Duodenal mucosa (tissue), 2 donors: ENCODE data around the gene CSF1R.
A peak's percentile ranks its signal among the peaks of the same experiment; 100 is the strongest.

Experiments used
- H3K27ac ChIP-seq: one replicate; pipeline ENCODE4 v1.7.0; 2013; ENCODE audit warnings: low read depth, low read length
- H3K27me3 ChIP-seq, 2 donors: one replicate each; pipeline ENCODE4 v1.7.0; 2013; ENCODE audit warnings: low read length in 2 of 2, control low read depth in 1 of 2; ENCODE audit not compliant: insufficient read depth in 2 of 2, control insufficient read depth in 1 of 2
- H3K36me3 ChIP-seq, 2 donors: one replicate each; pipeline ENCODE4 v1.7.0; 2013; ENCODE audit warnings: low read length in 2 of 2, control low read depth in 1 of 2; ENCODE audit not compliant: insufficient read depth in 2 of 2, control insufficient read depth in 1 of 2
- H3K4me1 ChIP-seq, 2 donors: one replicate each; pipeline ENCODE4 v1.7.0; 2013; ENCODE audit warnings: low read length in 2 of 2, control low read depth in 1 of 2; ENCODE audit not compliant: insufficient read depth in 2 of 2, control insufficient read depth in 1 of 2
- H3K4me3 ChIP-seq, 2 donors: one replicate each; pipeline ENCODE4 v1.7.0; 2013; ENCODE audit warnings: low read length in 2 of 2, low read depth in 1 of 2
- H3K9ac ChIP-seq, 2 donors: one replicate each; pipeline ENCODE4 v1.7.0; 2013; ENCODE audit warnings: low read length in 2 of 2, low read depth in 1 of 2
- H3K9me3 ChIP-seq, 2 donors: one replicate each; pipeline ENCODE4 v1.7.0; 2013; ENCODE audit warnings: low read length in 2 of 2, control low read depth in 1 of 2; ENCODE audit not compliant: control insufficient read depth in 1 of 2

CSF1R gene

DNA sequence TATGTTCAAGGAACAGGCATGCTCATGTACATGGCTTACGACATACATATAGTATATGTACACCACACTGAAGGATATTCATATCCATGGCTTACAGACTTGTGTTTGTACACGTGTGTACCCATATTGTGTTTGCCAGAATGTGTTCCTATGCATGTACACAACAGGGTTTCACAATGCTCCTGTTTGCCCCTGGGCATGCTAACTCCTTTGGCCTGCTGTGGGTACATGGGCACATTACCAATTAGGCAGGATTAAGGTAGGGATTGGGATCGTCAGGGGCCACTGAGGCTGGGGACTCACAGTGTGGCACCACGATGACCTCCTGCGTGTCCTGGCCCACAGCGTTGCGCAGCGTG, 43.1 kb upstream of the CSF1R start:
- H3K4me3 ChIP-seq: peak overlapping the region; percentile 40 to 66
- no peak overlapping the region for H3K9ac ChIP-seq
- H3K36me3 ChIP-seq: peaks cover 4 to 6% of the 10 kb centered on the region in 2 donors
- H3K27ac ChIP-seq: no peak overlapping the region
- H3K9me3 ChIP-seq: no peaks in the 10 kb centered on the region
- no peaks in the 10 kb centered on the region for H3K27me3 ChIP-seq
- peaks cover 10 to 14% of the 10 kb centered on the region in 2 donors for H3K4me1 ChIP-seq

DNA sequence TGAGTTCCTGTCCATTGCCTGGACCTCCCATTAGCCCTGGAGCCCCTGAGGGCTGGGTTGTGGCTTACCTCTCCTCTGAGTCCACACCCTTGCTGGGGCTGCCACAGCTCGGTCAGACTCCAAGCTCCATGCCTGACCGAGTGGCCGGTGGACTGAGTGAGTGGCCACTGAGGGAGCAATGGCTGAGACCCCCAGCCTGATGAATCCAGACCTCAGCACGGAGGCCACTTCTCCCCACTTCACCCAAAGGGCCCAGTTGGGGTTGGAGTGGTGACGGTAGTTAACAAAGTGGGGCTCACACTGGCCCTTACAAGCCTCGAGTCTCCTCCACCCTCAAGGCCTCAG, 40.5 kb upstream of the CSF1R start:
- Histone ChIP-seq H3K27me3 (no peaks in the 10 kb centered on the region), H3K4me1 (peaks cover 17 to 19% of the 10 kb centered on the region in 2 donors), H3K27ac (no peak overlapping the region), H3K9ac (no peak overlapping the region), H3K9me3 (no peaks in the 10 kb centered on the region), H3K4me3 (no peak overlapping the region), H3K36me3 (peaks cover 4 to 6% of the 10 kb centered on the region in 2 donors)

DNA sequence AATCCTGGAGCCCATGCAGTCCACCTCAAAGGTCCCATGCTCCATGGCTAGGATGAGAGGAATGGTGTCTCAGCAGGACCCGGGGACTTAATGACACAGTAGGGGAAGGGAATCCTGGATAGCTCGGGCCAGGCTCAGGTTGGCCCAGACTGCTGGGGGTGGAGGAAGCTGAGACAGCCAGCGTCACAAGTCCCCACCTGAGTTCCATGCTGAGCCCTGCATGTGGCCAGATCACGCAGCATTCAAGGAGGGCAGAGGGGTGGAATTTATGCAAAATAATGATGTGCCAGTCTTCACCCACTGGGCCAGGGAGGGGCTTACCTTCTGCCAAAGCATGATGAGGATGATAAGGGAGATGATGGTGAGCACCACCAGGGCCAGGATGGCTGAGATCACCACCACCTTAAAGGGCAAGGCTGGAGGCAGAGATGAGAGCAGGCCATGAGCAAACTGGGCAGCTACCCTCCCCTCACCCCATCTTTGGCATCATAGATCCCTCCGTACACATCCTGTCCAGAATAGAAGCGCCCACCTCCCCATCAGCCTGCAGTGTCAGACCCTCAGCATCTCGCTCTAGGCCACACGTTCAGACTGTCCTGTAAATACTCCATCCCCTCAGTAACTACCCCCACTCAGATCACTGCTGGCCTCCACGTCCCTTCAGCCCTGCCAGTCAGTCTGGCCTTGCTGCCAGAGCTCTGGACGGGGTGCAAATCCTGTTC, 40.0 kb upstream of the CSF1R start:
- no peaks in the 10 kb centered on the region for H3K9me3 ChIP-seq
- H3K4me1 ChIP-seq: peaks cover 21 to 24% of the 10 kb centered on the region in 2 donors
- no peak overlapping the region for H3K9ac ChIP-seq
- H3K27me3 ChIP-seq: no peaks in the 10 kb centered on the region
- H3K36me3 ChIP-seq: peaks cover 6 to 7% of the 10 kb centered on the region in 2 donors
- H3K4me3 ChIP-seq: no peak overlapping the region
- H3K27ac ChIP-seq: no peak overlapping the region

DNA sequence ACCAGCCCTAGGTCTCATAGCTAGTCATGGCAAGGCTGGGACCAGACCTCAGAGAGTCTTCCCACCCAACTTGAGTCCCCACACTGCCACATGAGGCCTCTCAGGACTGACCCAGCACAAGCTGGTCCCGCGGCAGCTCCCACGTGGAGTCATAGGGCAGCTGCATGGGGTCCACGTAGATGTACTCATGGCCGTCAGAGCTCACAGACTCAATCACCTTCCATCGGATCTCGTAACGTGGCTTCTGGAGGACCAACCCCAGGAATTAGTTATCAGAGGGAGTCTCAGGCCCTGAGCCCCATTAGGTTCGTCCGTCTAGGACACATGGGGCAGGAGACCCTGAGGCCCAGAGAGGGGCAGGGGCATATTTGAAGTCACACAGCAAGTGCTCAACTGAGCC, 39.0 kb upstream of the CSF1R start:
- no peak overlapping the region for H3K27ac ChIP-seq
- peaks cover 6 to 7% of the 10 kb centered on the region in 2 donors for H3K36me3 ChIP-seq
- no peaks in the 10 kb centered on the region for H3K9me3 ChIP-seq

DNA sequence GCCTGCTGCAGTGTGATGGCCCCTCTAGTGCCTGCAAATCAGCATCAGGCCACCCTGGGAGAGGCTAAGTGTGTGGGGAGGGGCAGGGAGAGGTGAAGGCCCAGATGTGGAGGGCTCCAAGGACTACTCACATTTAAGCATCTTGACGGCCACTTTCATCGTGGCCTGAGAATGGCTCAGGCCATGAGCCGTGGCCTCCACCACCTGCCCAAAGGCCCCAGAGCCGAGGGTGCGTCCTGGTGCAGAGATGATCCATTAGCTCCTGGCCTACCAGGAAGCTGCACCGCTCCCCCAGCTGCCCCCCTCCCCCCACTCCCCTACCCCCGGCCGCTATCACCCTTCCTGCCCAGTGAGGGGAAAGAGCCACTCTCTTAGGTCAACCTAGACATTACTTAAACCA, 38.2 kb upstream of the CSF1R start:
- Histone ChIP-seq H3K27ac (no peak overlapping the region), H3K36me3 (peaks cover 6 to 8% of the 10 kb centered on the region in 2 donors), H3K4me1 (peaks cover 14 to 17% of the 10 kb centered on the region in 2 donors), H3K27me3 (no peaks in the 10 kb centered on the region), H3K4me3 (no peak overlapping the region), H3K9ac (no peak overlapping the region), H3K9me3 (no peaks in the 10 kb centered on the region)

More for the DNA sequence above, 39.0 kb upstream of the CSF1R start:
- Histone ChIP-seq H3K4me3 (no peak overlapping the region), H3K27me3 (no peaks in the 10 kb centered on the region), H3K4me1 (peaks cover 21 to 24% of the 10 kb centered on the region in 2 donors), H3K9ac (no peak overlapping the region)

DNA sequence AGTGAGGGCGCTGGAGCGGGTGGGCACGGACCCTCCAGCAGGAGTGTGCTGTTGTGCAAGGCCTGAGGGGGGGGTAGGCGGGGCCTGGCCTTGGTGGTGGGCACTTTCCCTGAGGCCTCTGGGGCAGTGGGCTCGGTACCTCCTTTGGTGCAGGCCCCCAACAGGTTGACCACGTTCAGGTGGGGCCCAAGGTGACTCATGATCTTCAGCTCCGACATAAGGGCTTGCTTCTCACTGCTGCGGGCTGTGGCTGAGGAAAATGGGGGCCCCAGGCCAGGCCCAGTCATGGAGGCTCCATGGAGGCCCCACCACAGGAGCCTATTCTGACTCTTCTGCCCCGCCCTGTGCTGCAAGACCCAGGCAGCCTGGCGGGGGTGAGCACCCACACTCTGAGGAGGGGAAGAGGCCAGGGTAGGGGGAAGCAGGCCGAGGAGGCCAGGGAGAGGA, 37.8 kb upstream of the CSF1R start:
- no peak overlapping the region for H3K27ac ChIP-seq
- no peak overlapping the region for H3K9ac ChIP-seq
- peaks cover 1 to 10% of the 10 kb centered on the region in 2 donors for H3K36me3 ChIP-seq
- H3K27me3 ChIP-seq: no peaks in the 10 kb centered on the region
- H3K4me1 ChIP-seq: peaks cover 12 to 14% of the 10 kb centered on the region in 2 donors
- no peaks in the 10 kb centered on the region for H3K9me3 ChIP-seq
- H3K4me3 ChIP-seq: no peak overlapping the region

DNA sequence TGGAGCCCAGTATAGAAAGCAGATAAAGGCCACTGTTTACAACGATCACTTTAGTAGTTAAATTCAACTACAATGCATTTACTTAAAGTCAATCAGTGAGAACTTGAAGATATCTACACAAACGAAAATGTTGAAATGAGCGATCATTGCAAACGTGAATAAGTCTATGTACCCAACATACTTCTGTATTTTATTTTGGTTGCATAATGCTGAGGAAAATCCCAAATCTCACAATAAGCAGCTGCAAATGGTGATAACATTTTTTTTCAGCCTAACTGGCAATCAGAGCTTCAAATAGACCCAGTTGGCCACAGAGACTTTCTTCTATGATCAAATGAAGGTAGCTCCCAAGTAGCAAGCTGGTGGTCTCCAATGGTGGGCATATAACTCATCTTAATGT, 37.2 kb upstream of the CSF1R start:
- Histone ChIP-seq H3K36me3 (peaks cover 0 to 10% of the 10 kb centered on the region in 2 donors), H3K27ac (no peak overlapping the region), H3K4me3 (no peak overlapping the region), H3K9me3 (no peaks in the 10 kb centered on the region), H3K9ac (no peak overlapping the region), H3K27me3 (no peaks in the 10 kb centered on the region), H3K4me1 (peaks cover 12 to 14% of the 10 kb centered on the region in 2 donors)

DNA sequence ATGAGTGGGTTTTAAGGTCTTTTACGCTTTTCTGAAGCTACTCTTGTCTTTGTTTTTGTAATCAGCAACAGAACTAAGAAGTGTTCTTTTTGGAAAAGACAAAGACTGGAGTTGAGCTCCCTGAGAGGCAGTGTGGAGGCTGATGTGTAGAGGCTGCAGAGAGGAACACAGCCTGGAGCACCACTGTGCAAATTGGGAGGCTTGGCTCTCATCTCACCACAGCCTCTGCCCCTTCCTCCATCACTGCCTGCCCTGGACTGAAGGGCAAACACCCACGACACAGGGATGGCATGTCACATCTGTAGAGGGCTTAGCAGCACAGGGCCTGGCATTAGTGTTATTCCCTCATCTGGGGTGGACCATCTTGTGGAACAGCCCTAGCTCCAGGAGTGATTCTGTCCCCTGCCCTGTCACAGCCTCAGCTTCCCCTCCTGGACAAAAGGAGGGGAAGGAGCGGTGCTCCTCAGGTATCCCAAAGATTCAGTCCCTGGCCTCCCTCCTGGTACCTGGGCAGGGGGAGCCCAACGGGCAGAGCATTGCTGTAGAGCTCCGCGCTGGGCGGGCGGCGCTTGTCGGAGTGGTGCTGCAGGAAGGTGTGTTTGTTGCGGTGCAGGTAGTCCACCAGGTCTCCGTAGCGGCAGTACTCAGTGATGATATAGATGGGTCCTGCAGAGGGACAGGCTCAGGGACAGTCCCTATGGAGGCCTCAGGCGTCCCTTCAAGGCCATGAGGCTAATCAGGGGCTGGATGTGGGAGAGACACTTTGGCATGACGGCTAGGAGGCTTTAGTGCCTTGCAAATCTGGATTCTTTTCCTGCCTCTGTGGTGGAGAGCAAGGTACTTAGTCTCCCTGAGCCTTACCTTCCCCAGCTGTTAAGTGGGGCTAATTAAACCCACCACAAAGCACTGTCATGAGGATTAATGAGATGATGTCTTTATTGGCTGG, 36.5 kb upstream of the CSF1R start:
- H3K4me1 ChIP-seq: peaks cover 12 to 14% of the 10 kb centered on the region in 2 donors
- H3K4me3 ChIP-seq: no peak overlapping the region
- no peaks in the 10 kb centered on the region for H3K27me3 ChIP-seq
- no peak overlapping the region for H3K27ac ChIP-seq
- H3K9me3 ChIP-seq: no peaks in the 10 kb centered on the region
- H3K9ac ChIP-seq: no peak overlapping the region
- H3K36me3 ChIP-seq: peaks cover 0 to 10% of the 10 kb centered on the region in 2 donors

DNA sequence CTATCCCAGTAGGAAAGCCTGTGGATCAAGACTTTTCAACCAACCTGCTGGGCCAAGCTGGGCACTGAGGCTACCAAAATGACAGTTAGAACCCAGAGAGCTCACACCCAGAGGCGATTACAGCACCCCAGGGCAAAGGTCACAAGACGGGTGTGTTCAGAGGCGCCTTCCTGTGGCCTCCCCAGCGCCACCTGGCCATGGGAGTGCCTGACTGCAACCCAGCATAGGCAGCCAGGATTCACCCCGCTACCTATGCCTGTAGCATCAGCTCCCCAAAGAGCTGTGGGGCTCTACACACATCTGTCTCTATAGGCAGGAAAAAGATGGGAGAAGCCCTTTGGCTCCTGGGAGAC, 35.8 kb upstream of the CSF1R start:
- Histone ChIP-seq H3K4me3 (no peak overlapping the region), H3K27ac (no peak overlapping the region), H3K4me1 (peaks cover 12 to 14% of the 10 kb centered on the region in 2 donors), H3K36me3 (peaks cover 0 to 10% of the 10 kb centered on the region in 2 donors), H3K9ac (no peak overlapping the region), H3K27me3 (no peaks in the 10 kb centered on the region), H3K9me3 (no peaks in the 10 kb centered on the region)

DNA sequence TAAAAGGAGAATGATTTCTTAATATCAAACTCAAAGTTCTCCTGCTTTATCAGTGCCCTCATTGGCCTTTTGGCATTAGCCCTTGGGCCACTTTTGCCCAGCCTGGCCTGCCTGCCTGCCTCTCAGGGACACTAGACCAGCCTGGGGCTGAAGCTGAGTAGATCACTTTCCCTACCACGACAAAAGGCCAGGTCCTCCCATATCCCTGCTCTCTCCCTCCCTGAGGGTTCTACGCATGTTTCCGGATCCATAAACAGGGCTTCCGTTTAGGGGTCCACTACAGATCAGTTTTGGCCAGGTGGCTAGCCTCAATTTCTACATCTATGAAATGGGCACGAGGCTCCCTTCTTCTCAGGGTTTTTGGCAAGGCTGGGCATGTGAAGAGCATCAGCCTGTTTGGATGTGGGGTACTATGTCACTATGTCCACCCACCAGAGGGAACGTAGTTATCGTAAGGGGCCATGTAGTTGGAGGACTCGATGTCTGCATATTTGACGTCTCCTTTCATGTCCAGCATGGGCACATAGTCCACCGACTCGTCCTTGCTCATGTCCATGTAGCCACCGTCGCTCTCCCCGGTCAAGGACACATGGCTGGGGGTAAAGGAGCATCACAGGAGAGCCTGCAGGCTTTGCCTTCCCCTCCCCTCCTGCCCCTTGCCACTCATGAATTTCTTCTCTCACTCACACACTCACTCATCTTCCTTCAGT, 35.2 kb upstream of the CSF1R start:
- Histone ChIP-seq H3K4me1 (peaks cover 12 to 14% of the 10 kb centered on the region in 2 donors), H3K4me3 (no peak overlapping the region), H3K27ac (no peak overlapping the region), H3K9me3 (no peaks in the 10 kb centered on the region), H3K36me3 (peaks cover 0 to 10% of the 10 kb centered on the region in 2 donors), H3K27me3 (no peaks in the 10 kb centered on the region), H3K9ac (no peak overlapping the region)
